BLaER1 treated with 17β-estradiol and CSF1 and Interleukin-3, amounts not matched to agents 10 nM and 100 nM (cell line): ENCODE results near the gene TMEM132D.
"Not testable (repeated sequence)": the region's sequence is repeated elsewhere in the genome, so short reads cannot be mapped to it uniquely, and the experiment has no call there.

Source experiments
- H3K27ac ChIP-seq, 11 experiments: shearing (Covaris generic); formaldehyde crosslinking; 2 replicates each; pipeline ENCODE4 v1.8.1; 2022
- H3K27me3 ChIP-seq, 11 experiments: shearing (Covaris generic); formaldehyde crosslinking; 2 replicates each; pipeline ENCODE4 v1.8.1; 2022
- H3K36me3 ChIP-seq, 11 experiments: shearing (Covaris generic); formaldehyde crosslinking; 2 replicates each; pipeline ENCODE4 v1.8.1; 2022
- H3K4me1 ChIP-seq, 10 experiments: shearing (Covaris generic); formaldehyde crosslinking; 2 replicates each; pipeline ENCODE4 v1.8.1; 2022
- H3K4me2 ChIP-seq, 11 experiments: shearing (Covaris generic); formaldehyde crosslinking; 2 replicates each; pipeline ENCODE4 v1.8.1; 2022
- H3K4me3 ChIP-seq, 10 experiments: shearing (Covaris generic); formaldehyde crosslinking; 2 replicates each; pipeline ENCODE4 v1.8.1; 2022
- H3K9ac ChIP-seq, 11 experiments: shearing (Covaris generic); formaldehyde crosslinking; 2 replicates each; pipeline ENCODE4 v1.8.1; 2022
- H3K9me3 ChIP-seq, 11 experiments: shearing (Covaris generic); formaldehyde crosslinking; replicated peaks in 1 of 11; 2 replicates each; pipeline ENCODE4 v1.8.1; 2022
- H4K20me1 ChIP-seq, 11 experiments: shearing (Covaris generic); formaldehyde crosslinking; 2 replicates each; pipeline ENCODE4 v1.8.1; 2022
- Cebpa-rat ChIP-seq, 11 experiments: shearing (Covaris generic); IDR thresholded peaks; 2 replicates each; pipeline ENCODE4 v1.8.1; 2022

The TMEM132D gene

DNA sequence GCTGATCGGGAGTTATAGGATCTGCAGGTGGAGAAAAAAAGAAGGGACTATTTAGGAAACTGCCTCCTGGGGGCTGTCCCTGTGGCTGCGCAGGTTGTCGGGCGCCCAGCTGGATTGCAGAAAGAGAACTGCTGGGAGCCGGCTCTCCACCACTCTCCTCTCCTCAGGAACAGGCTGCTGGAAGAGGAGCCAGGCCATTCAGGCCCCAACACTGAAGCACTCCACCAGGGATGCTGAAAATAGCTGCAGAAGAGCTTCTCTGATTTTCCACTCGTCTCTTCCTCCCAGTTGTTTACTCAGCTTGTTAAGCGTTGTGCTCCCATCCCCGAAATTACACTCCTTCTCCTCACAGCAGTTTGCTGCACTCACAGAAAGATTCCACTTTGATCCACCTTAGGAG is 703.2 kb downstream of the TMEM132D start:
- Histone ChIP-seq H3K9me3 (peaks cover 0 to 24% (median 13%) of the 10 kb centered on the region in 11 experiments; a peak in 16 of 22 replicates), H4K20me1 (no peaks in the 10 kb centered on the region), H3K27me3 (no peaks in the 10 kb centered on the region), H3K4me3 (no peak overlapping the region), H3K27ac (no peak overlapping the region), H3K9ac (no peak overlapping the region), H3K36me3 (no peaks in the 10 kb centered on the region), H3K4me2 (no peak overlapping the region), H3K4me1 (peaks cover 0 to 6% (median 0%) of the 10 kb centered on the region in 10 experiments; a peak in 2 of 20 replicates)
- TF ChIP-seq Cebpa-rat (IDR thresholded peaks at IDR 0.05) = no peak

DNA sequence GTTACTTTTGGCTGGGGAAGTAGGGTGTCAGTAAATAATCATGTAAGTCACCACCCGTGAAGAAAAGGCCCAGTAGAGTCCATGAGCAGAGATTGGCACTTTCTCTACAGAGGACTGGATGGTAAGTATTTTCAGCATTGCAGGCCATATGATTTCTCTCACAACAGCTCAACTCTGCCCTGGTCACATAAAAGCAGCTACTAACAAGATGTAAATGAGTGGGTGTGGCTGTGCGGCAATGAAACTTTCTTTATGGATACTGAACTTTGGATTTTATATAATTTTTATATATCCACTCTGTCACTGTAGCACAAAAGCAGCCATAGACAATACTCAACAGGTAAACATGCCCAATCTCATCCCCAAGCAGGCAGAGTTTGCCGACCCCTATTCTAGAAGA is 706.9 kb downstream of the TMEM132D start:
- no peaks in the 10 kb centered on the region for H4K20me1 ChIP-seq

DNA sequence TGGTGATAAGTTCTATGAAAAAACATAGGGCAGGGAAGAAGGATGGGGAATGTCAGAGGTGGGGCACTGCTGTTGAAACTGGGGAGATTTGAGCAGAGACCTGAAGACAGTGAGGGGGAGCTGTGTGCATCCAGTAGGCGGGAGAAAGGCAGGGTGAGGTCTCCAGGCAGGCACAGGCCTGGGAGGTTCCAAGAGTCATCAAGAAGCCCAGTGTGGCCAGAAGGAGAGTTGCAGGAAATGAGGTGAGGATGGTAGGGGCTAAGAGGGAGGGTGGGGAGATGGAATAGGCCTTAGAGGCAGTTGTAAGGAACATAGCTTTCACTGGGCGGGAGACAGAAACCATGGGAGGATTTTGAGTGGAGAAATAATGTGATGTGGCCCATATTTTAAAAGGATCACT is 708.7 kb downstream of the TMEM132D start:
- Histone ChIP-seq H3K27ac (no peak overlapping the region), H3K27me3 (no peaks in the 10 kb centered on the region), H3K36me3 (no peaks in the 10 kb centered on the region), H3K4me1 (peaks cover 0 to 5% (median 3%) of the 10 kb centered on the region in 10 experiments; a peak in 5 of 20 replicates), H3K4me3 (no peak overlapping the region), H3K9ac (no peak overlapping the region), H4K20me1 (no peaks in the 10 kb centered on the region), H3K9me3 (peaks cover 6 to 20% (median 16%) of the 10 kb centered on the region in 11 experiments; a peak in 20 of 22 replicates), H3K4me2 (no peak overlapping the region)
- no peak for TF ChIP-seq Cebpa-rat (IDR thresholded peaks at IDR 0.05)

More for the DNA sequence above, 706.9 kb downstream of the TMEM132D start:
- Histone ChIP-seq H3K27me3 (no peaks in the 10 kb centered on the region), H3K9ac (no peak overlapping the region), H3K36me3 (no peaks in the 10 kb centered on the region), H3K4me3 (no peak overlapping the region), H3K27ac (no peak overlapping the region), H3K4me1 (peaks cover 0 to 2% (median 0%) of the 10 kb centered on the region in 10 experiments; a peak in 2 of 20 replicates), H3K9me3 (peaks cover 6 to 25% (median 18%) of the 10 kb centered on the region in 11 experiments; a peak in 20 of 22 replicates), H3K4me2 (no peak overlapping the region)
- TF ChIP-seq Cebpa-rat (IDR thresholded peaks at IDR 0.05) = no peak

DNA sequence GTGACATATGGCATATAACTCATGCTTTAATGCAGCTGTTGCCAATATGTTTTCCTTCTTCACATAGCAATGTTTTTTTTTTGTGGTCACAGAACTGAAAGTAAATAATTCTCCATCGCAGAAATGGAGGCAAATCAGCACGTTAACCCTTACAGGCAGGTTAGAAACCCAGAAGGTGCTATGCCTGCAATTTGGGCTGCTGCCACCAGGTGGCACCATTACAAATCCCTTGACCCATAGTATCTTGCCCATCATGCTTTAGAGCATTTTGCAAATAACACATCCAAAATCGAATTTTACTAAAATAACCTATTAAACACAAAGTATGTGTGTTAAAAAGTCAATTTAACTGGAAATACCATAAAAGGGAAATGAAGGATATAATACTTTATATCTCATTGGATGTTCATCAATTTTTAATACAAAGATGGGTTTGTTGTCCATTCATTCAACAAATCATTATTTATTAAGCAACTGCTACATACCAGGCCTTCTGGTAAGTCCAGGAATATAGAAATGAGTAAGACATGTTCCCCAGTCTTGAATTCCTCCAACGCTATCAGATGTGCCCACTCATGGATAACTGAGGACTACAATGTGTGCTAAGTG is 710.5 kb downstream of the TMEM132D start:
- H3K9ac ChIP-seq = no peak overlapping the region
- no peak overlapping the region for H3K27ac ChIP-seq
- no peak overlapping the region for H3K4me3 ChIP-seq
- no peak overlapping the region for H3K4me2 ChIP-seq
- H4K20me1 ChIP-seq = no peaks in the 10 kb centered on the region
- H3K27me3 ChIP-seq = no peaks in the 10 kb centered on the region
- H3K4me1 ChIP-seq = peaks cover 0 to 13% (median 4%) of the 10 kb centered on the region in 10 experiments; a peak in 10 of 20 replicates
- no peaks in the 10 kb centered on the region for H3K36me3 ChIP-seq
- H3K9me3 ChIP-seq = peaks cover 0 to 9% (median 8%) of the 10 kb centered on the region in 11 experiments; a peak in 10 of 22 replicates
- no peak for TF ChIP-seq Cebpa-rat (IDR thresholded peaks at IDR 0.05)

GRCh38 chr12:129190827-129191226 is 713.0 kb downstream of the TMEM132D start:
- TF ChIP-seq Cebpa-rat (IDR thresholded peaks at IDR 0.05) = no peak
- H4K20me1 ChIP-seq = no peaks in the 10 kb centered on the region
- H3K4me2 ChIP-seq = no peak overlapping the region; a peak in 1 of 22 replicates
- peaks cover 0 to 19% (median 6%) of the 10 kb centered on the region in 10 experiments; a peak in 10 of 20 replicates for H3K4me1 ChIP-seq
- no peak overlapping the region for H3K9ac ChIP-seq
- H3K9me3 ChIP-seq = peaks cover 0 to 12% (median 8%) of the 10 kb centered on the region in 11 experiments; a peak in 10 of 22 replicates
- H3K36me3 ChIP-seq = no peaks in the 10 kb centered on the region
- H3K27ac ChIP-seq = no peak overlapping the region
- no peaks in the 10 kb centered on the region for H3K27me3 ChIP-seq
- H3K4me3 ChIP-seq = no peak overlapping the region

DNA sequence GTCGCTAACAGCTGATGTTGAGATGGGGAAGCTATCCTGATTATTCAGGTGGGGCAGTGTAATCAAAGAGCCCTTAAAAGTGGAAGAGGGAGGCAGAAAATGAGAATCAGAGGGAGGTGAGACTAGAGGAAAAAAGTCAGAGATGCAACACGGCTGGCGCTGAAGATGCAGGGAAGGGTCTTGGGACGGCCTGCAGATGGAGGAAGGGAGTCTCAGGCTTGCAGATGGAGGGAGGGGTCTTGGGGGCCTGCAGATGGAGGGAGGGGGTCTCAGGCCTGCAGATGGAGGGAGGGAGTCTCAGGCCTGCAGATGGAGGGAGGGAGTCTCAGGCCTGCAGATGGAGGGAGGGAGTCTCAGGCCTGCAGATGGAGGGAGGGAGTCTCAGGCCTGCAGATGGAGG is 713.9 kb downstream of the TMEM132D start:
- H3K36me3 ChIP-seq, H3K9ac ChIP-seq, H3K4me2 ChIP-seq, H3K27ac ChIP-seq, H4K20me1 ChIP-seq, H3K4me3 ChIP-seq, H3K27me3 ChIP-seq: not testable (repeated sequence)
- peaks cover 0 to 12% (median 8%) of the 10 kb centered on the region in 11 experiments; a peak in 10 of 22 replicates for H3K9me3 ChIP-seq
- peaks cover 0 to 19% (median 6%) of the 10 kb centered on the region in 10 experiments; a peak in 10 of 20 replicates for H3K4me1 ChIP-seq

DNA sequence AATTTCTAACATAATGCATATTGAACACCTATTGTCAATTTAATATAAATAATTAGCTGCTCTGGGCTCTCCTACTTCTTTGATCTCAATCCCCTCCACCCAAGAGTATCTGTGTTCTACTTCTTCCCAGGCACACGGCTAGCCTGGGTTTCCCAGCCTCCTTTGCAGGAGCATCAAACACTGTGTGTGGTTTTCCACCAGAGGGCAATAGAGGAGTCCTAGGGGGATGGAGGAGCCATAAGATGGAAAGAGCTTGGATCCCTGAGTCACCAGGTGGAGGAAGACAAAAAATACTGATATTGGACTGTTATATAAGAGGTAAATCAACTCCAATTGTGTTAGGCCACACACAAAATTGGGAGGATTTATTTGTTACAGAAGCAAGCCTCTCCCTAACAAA is 716.9 kb downstream of the TMEM132D start:
- 0 out of 22 replicates have a peak, but pooled peaks cover 0 to 4% (median 0%) of the 10 kb centered on the region in 11 experiments for H3K9me3 ChIP-seq
- H3K27ac ChIP-seq = no peak overlapping the region
- H3K27me3 ChIP-seq = no peaks in the 10 kb centered on the region
- no peaks in the 10 kb centered on the region for H4K20me1 ChIP-seq
- peaks cover 0 to 36% (median 17%) of the 10 kb centered on the region in 10 experiments; a peak in 14 of 20 replicates for H3K4me1 ChIP-seq
- H3K4me2 ChIP-seq = no peak overlapping the region
- no peak for TF ChIP-seq Cebpa-rat (IDR thresholded peaks at IDR 0.05)
- H3K36me3 ChIP-seq = no peaks in the 10 kb centered on the region
- no peak overlapping the region for H3K9ac ChIP-seq
- H3K4me3 ChIP-seq = no peak overlapping the region

GRCh38 chr12:129185855-129186254 is 718.0 kb downstream of the TMEM132D start:
- Histone ChIP-seq H4K20me1 (no peaks in the 10 kb centered on the region), H3K4me1 (peaks cover 0 to 35% (median 16%) of the 10 kb centered on the region in 10 experiments; a peak in 14 of 20 replicates), H3K27me3 (no peaks in the 10 kb centered on the region), H3K9ac (no peak overlapping the region), H3K36me3 (no peaks in the 10 kb centered on the region), H3K4me2 (no peak overlapping the region), H3K27ac (no peak overlapping the region), H3K9me3 (0 out of 22 replicates have a peak, but pooled peaks cover 0 to 4% (median 0%) of the 10 kb centered on the region in 11 experiments), H3K4me3 (no peak overlapping the region)
- no peak for TF ChIP-seq Cebpa-rat (IDR thresholded peaks at IDR 0.05)

DNA sequence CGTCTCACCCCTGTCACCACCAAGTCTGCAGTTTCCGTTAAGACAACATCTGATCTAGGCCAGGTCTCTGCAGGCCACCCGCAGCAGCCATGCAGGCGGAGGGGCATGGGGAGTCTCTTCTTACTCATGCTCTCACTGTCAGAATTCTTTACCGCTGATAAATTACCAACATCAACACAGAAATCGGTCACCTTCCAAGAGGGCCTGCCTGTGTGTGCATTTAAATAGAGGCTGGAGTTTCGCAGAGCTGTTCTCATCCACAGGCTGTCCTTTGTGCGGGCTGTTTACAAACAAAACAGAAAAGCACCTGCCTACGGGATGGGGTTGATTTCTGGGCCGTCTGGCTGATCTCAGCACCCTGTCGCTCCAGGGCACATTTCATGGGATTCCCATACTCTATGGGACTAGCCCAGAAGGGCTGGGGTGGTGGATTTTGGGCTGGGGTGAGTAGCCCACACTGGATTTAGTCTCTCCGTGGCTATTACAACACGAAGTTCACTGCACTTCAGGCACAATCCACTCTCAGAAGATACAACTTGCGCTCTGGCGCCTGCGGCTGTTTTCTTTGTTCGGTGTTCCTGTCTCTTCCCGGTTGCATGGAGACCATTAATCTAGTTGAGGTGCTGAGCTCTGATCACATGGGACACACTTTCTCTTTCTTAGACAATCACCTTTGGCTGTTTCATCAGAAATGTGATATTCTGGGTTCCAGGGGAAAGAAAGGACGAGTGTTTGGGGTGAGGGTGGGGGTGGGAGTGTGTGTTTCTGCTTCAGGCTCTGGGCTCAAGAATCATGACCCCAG is 719.5 kb downstream of the TMEM132D start:
- no peak for TF ChIP-seq Cebpa-rat (IDR thresholded peaks at IDR 0.05)
- no peak overlapping the region for H3K27ac ChIP-seq
- peak overlapping the region in 6 of 11 experiments; percentile 49 to 66 (median 60); a peak in 11 of 22 replicates for H3K4me2 ChIP-seq
- H3K9ac ChIP-seq = no peak overlapping the region
- 0 out of 22 replicates have a peak, but pooled peaks cover 0 to 4% (median 0%) of the 10 kb centered on the region in 11 experiments for H3K9me3 ChIP-seq
- H3K4me3 ChIP-seq = no peak overlapping the region
- no peaks in the 10 kb centered on the region for H3K36me3 ChIP-seq
- no peaks in the 10 kb centered on the region for H4K20me1 ChIP-seq
- no peaks in the 10 kb centered on the region for H3K27me3 ChIP-seq
- peaks cover 0 to 32% (median 14%) of the 10 kb centered on the region in 10 experiments; a peak in 14 of 20 replicates for H3K4me1 ChIP-seq
